Astrocyte (in vitro differentiated cells and primary cell): Measurements from ENCODE around the gene SYNPO2. TPM values are rescaled to one million over a fixed set of nuclear protein-coding genes. Genes with fewer than 3 reads are reported as not detected.

Source experiments
- DNase-seq: peaks from one replicate; pipeline ENCODE4 v3.0.0-alpha.2; 2010; ENCODE audit warnings: low read depth
- FAIRE-seq: peaks from 2 replicates; lab custom pipeline; 2011; peaks lifted over from hg19 to GRCh38; lab: Jason Lieb, UNC
- H2AFZ ChIP-seq: 2 replicates; pipeline ENCODE4 v1.6.0; 2012; ENCODE audit warnings: low read depth, low read length, inconsistent platforms
- H3K27ac ChIP-seq: 2 replicates; pipeline ENCODE4 v1.5.1; 2011; ENCODE audit warnings: low read depth, low read length, inconsistent platforms
- H3K27me3 ChIP-seq: 2 replicates; pipeline ENCODE4 v1.6.0; 2011; ENCODE audit warnings: low read length, inconsistent platforms; ENCODE audit not compliant: insufficient read depth
- H3K36me3 ChIP-seq: 2 replicates; pipeline ENCODE4 v1.5.1; 2011; ENCODE audit warnings: low read length, inconsistent platforms; ENCODE audit not compliant: insufficient read depth
- H3K4me1 ChIP-seq: 2 replicates; pipeline ENCODE4 v1.5.1; 2011; ENCODE audit warnings: low read length, inconsistent platforms; ENCODE audit not compliant: insufficient read depth
- H3K4me2 ChIP-seq: 2 replicates; pipeline ENCODE4 v1.6.0; 2012; ENCODE audit warnings: low read length, inconsistent platforms
- H3K4me3 ChIP-seq: 2 replicates; pipeline ENCODE4 v1.5.1; 2011; ENCODE audit warnings: low read depth, mild to moderate bottlenecking, low read length, inconsistent platforms; ENCODE audit not compliant: insufficient read depth
- H3K79me2 ChIP-seq: 2 replicates; pipeline ENCODE4 v1.6.0; 2012; ENCODE audit warnings: mild to moderate bottlenecking, low read length, inconsistent platforms; ENCODE audit not compliant: insufficient read depth
- H3K9ac ChIP-seq: 2 replicates; pipeline ENCODE4 v1.6.0; 2012; ENCODE audit warnings: mild to moderate bottlenecking, low read length, inconsistent platforms
- H3K9me3 ChIP-seq: 2 replicates; pipeline ENCODE4 v1.5.1; 2012; ENCODE audit warnings: low read depth, mild to moderate bottlenecking, low read length, inconsistent platforms; ENCODE audit not compliant: insufficient read depth
- H4K20me1 ChIP-seq: 2 replicates; pipeline ENCODE4 v1.6.0; 2012; ENCODE audit warnings: low read length, inconsistent platforms; ENCODE audit not compliant: insufficient read depth
- H3K27ac Mint-ChIP-seq: one replicate; pipeline ENCODE4 v1.8.0; 2021; ENCODE audit warnings: mild to moderate bottlenecking, mixed read lengths; ENCODE audit not compliant: unreplicated experiment
- H3K27me3 Mint-ChIP-seq: one replicate; pipeline ENCODE4 v1.8.0; 2021; ENCODE audit warnings: low read depth, mixed read lengths; ENCODE audit not compliant: unreplicated experiment
- H3K36me3 Mint-ChIP-seq: one replicate; pipeline ENCODE4 v1.8.0; 2021; ENCODE audit warnings: low read depth, mixed read lengths; ENCODE audit not compliant: unreplicated experiment
- H3K4me1 Mint-ChIP-seq: one replicate; pipeline ENCODE4 v1.8.0; 2021; ENCODE audit warnings: low read depth, mixed read lengths; ENCODE audit not compliant: unreplicated experiment
- H3K4me3 Mint-ChIP-seq: one replicate; pipeline ENCODE4 v1.8.0; 2021; ENCODE audit warnings: mild to moderate bottlenecking, moderate library complexity, mixed read lengths; ENCODE audit not compliant: unreplicated experiment
- H3K9me3 Mint-ChIP-seq: one replicate; pipeline ENCODE4 v1.8.0; 2021; ENCODE audit warnings: mild to moderate bottlenecking, mixed read lengths; ENCODE audit not compliant: unreplicated experiment
- CTCF ChIP-seq: IDR thresholded peaks from 2 replicates; pipeline ENCODE4 v1.5.1; 2011; ENCODE audit warnings: low read depth, mild to moderate bottlenecking, inconsistent platforms, low read length, moderate library complexity; ENCODE audit not compliant: insufficient read depth
- EZH2 ChIP-seq: IDR thresholded peaks from 2 replicates; pipeline ENCODE4 v1.6.1; 2012; ENCODE audit warnings: mild to moderate bottlenecking, low read length, inconsistent platforms; ENCODE audit not compliant: insufficient read depth
- total RNA-seq: library from RNA; stranded (reverse); gene quantifications from 2 replicates; pipeline ENCODE4 v1.2.1, GENCODE V29; 2021

The SYNPO2 gene
- total RNA-seq, 1 donor from 2014 or later, result 4.2 TPM

GRCh38 chr4:118979712-118980111 lies 91.1 kb downstream of the SYNPO2 start:
- no peaks in the 10 kb centered on the region for H3K9me3 ChIP-seq
- Mint-ChIP-seq H3K4me1 (peaks cover 27% of the 10 kb centered on the region), H3K27ac (no peak overlapping the region), H3K27me3 (no peaks in the 10 kb centered on the region), H3K4me3 (no peak overlapping the region), H3K36me3 (no peaks in the 10 kb centered on the region), H3K9me3 (no peaks in the 10 kb centered on the region)
- H3K27ac ChIP-seq, result no peak overlapping the region
- no peak overlapping the region for H3K4me2 ChIP-seq
- no peak overlapping the region for H3K9ac ChIP-seq
- no peak overlapping the region for H3K4me3 ChIP-seq
- no peaks in the 10 kb centered on the region for H3K36me3 ChIP-seq
- no peaks in the 10 kb centered on the region for H3K27me3 ChIP-seq
- no peak for DNase-seq
- H3K79me2 ChIP-seq, result no peaks in the 10 kb centered on the region
- peaks cover 24% of the 10 kb centered on the region for H3K4me1 ChIP-seq
- TF ChIP-seq CTCF (no peak), EZH2 (no peak)
- FAIRE-seq, result no peak
- H2AFZ ChIP-seq, result no peak overlapping the region
- H4K20me1 ChIP-seq, result no peaks in the 10 kb centered on the region

- DNase-seq, result peak; percentile 64
- Mint-ChIP-seq H3K4me1 (peaks cover 18% of the 10 kb centered on the region), H3K27ac (no peak overlapping the region), H3K9me3 (no peaks in the 10 kb centered on the region), H3K4me3 (no peak overlapping the region), H3K36me3 (no peaks in the 10 kb centered on the region), H3K27me3 (no peaks in the 10 kb centered on the region)
- Histone ChIP-seq H3K4me1 (peaks cover 19% of the 10 kb centered on the region), H3K27ac (peak overlapping the region; percentile 76), H4K20me1 (no peaks in the 10 kb centered on the region), H3K9ac (peak overlapping the region; percentile 73), H3K9me3 (no peaks in the 10 kb centered on the region), H3K79me2 (no peaks in the 10 kb centered on the region), H3K4me3 (no peak overlapping the region), H3K27me3 (no peaks in the 10 kb centered on the region), H2AFZ (no peak overlapping the region), H3K4me2 (peak overlapping the region; percentile 42), H3K36me3 (no peaks in the 10 kb centered on the region)
- peak; percentile 37 for FAIRE-seq
- TF ChIP-seq EZH2 (no peak), CTCF (no peak)
These were observed 92.7 kb downstream of the SYNPO2 start for GRCh38 chr4:118981171-118981838.

- Mint-ChIP-seq H3K27ac (no peak overlapping the region), H3K36me3 (no peaks in the 10 kb centered on the region), H3K4me1 (peaks cover 18% of the 10 kb centered on the region), H3K4me3 (no peak overlapping the region), H3K9me3 (no peaks in the 10 kb centered on the region), H3K27me3 (no peaks in the 10 kb centered on the region)
- no peaks in the 10 kb centered on the region for H3K79me2 ChIP-seq
- peak overlapping the region; percentile 73 for H3K9ac ChIP-seq
- peak overlapping the region; percentile 76 for H3K27ac ChIP-seq
- H3K4me1 ChIP-seq, result peaks cover 19% of the 10 kb centered on the region
- peak overlapping the region; percentile 67 for H3K4me2 ChIP-seq
- H3K36me3 ChIP-seq, result no peaks in the 10 kb centered on the region
- DNase-seq, result peak; percentile 95
- no peaks in the 10 kb centered on the region for H3K9me3 ChIP-seq
- H2AFZ ChIP-seq, result no peak overlapping the region
- no peak overlapping the region for H3K4me3 ChIP-seq
- H3K27me3 ChIP-seq, result no peaks in the 10 kb centered on the region
- FAIRE-seq, result peak; percentile 99
- TF ChIP-seq CTCF (peak; percentile 82), EZH2 (no peak)
- H4K20me1 ChIP-seq, result no peaks in the 10 kb centered on the region
These were observed 93.3 kb downstream of the SYNPO2 start for GRCh38 chr4:118981839-118982381.
